CD8-positive, alpha-beta memory T cell (primary cell): ENCODE results near the gene GOLGA6L2. TPM values are rescaled to one million over a fixed set of nuclear protein-coding genes. Genes with fewer than 3 reads are reported as not detected.

Experiments used
- CTCF ChIA-PET: fragments of 350-600 bp; sonication (Branson Sonifier 250); formaldehyde crosslinking; loops from one replicate; lab custom pipeline; 2021; ENCODE audit warnings: antibody characterized with exemption; lab: Charles Lee
- POLR2A ChIA-PET: fragments of 350-600 bp; sonication (Branson Sonifier 250); formaldehyde crosslinking; loops from one replicate; lab custom pipeline; 2021; ENCODE audit warnings: antibody characterized with exemption; lab: Charles Lee
- DNase-seq, 5 donors: peaks; one replicate each; pipeline versions ENCODE4 v3.0.0 to v3.0.0-alpha.2; 2020 to 2022; ENCODE audit warnings: mixed read lengths in 1 of 5
- H3K27ac ChIP-seq: one replicate; pipeline ENCODE4 v1.7.0; 2013; ENCODE audit warnings: low read depth, mild to moderate bottlenecking, low read length, moderate library complexity
- H3K27me3 ChIP-seq: 2 replicates; pipeline ENCODE4 v1.7.0; 2013; ENCODE audit warnings: low read length, mild to moderate bottlenecking; ENCODE audit not compliant: insufficient read depth, poor library complexity, severe bottlenecking
- H3K36me3 ChIP-seq: 2 replicates; pipeline ENCODE4 v1.7.0; 2013; ENCODE audit warnings: mild to moderate bottlenecking, low read length, moderate library complexity; ENCODE audit not compliant: insufficient read depth
- H3K4me1 ChIP-seq: 2 replicates; pipeline ENCODE4 v1.7.0; 2013; ENCODE audit warnings: mild to moderate bottlenecking, low read length, moderate library complexity; ENCODE audit not compliant: insufficient read depth
- H3K4me3 ChIP-seq: 2 replicates; pipeline ENCODE4 v1.7.0; 2013; ENCODE audit warnings: mild to moderate bottlenecking, low read length
- H3K9me3 ChIP-seq: 2 replicates; pipeline ENCODE4 v1.7.0; 2013; ENCODE audit warnings: mild to moderate bottlenecking, low read length
- H3K27ac Mint-ChIP-seq, 8 donors: one replicate each; pipeline ENCODE4 v1.8.0; 2020 to 2021; ENCODE audit warnings: mixed read lengths in 8 of 8, mild to moderate bottlenecking in 6 of 8, inconsistent platforms in 3 of 8, moderate library complexity in 3 of 8
- H3K27me3 Mint-ChIP-seq, 2 donors: one replicate each; pipeline ENCODE4 v1.8.0; 2020 to 2021; ENCODE audit warnings: mixed read lengths in 2 of 2, mild to moderate bottlenecking in 1 of 2, moderate library complexity in 1 of 2
- H3K36me3 Mint-ChIP-seq, 3 donors: one replicate each; pipeline ENCODE4 v1.8.0; 2020 to 2021; ENCODE audit warnings: mixed read lengths in 3 of 3, inconsistent platforms in 1 of 3, mild to moderate bottlenecking in 1 of 3
- H3K4me1 Mint-ChIP-seq, 3 donors: one replicate each; pipeline ENCODE4 v1.8.0; 2020 to 2021; ENCODE audit warnings: mixed read lengths in 3 of 3, inconsistent platforms in 1 of 3, mild to moderate bottlenecking in 1 of 3
- H3K4me3 Mint-ChIP-seq, 7 donors: one replicate each; pipeline ENCODE4 v1.8.0; 2020 to 2021; ENCODE audit warnings: mixed read lengths in 7 of 7, mild to moderate bottlenecking in 6 of 7, moderate library complexity in 4 of 7, inconsistent platforms in 2 of 7
- H3K9me3 Mint-ChIP-seq, 5 donors: one replicate each; pipeline ENCODE4 v1.8.0; 2020 to 2022; ENCODE audit warnings: mixed read lengths in 5 of 5, mild to moderate bottlenecking in 3 of 5, moderate library complexity in 2 of 5, inconsistent platforms in 1 of 5
- polyA plus RNA-seq: library from polyadenylated mRNA; unstranded; fragments of 300-500 nt; fragmentation: Illumina TruSeq; gene quantifications from one replicate; pipeline ENCODE4 v1.2.3, GENCODE V29; 2021
- total RNA-seq, 2 experiments: library from RNA; stranded (reverse); gene quantifications; one replicate each; pipeline ENCODE4 v1.2.3, GENCODE V29; 2021

The GOLGA6L2 gene, protein sequence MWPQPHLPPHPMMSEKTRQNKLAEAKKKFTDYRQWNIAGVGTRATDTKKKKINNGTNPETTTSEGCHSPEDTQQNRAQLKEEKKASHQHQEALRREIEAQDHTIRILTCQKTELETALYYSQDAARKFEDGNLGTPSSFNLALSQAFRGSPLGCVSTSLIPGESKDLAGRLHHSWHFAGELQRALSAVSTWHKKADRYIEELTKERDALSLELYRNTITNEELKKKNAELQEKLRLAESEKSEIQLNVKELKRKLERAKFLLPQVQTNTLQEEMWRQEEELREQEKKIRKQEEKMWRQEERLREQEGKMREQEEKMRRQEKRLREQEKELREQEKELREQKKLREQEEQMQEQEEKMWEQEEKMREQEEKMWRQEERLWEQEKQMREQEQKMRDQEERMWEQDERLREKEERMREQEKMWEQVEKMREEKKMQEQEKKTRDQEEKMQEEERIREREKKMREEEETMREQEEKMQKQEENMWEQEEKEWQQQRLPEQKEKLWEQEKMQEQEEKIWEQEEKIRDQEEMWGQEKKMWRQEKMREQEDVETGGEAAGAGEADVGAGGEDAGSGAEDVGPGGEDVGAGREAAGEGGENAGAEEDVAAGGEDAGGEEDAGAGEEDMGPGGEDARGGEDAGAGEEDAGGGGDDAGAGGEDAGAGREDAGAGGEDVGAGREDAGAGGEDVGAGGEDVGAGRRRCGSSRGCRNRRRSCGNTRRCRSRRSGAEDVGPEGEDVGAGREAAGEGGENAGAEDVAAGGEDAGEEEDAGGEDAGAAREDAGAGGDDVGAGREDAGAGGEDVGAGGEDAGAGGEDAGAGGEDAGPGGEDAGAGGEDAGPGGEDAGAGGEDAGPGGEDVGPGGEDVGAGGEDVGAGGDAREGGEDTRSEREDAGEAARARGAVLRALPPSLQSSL
- total RNA-seq (not detected), polyA plus RNA-seq (not detected)

DNA sequence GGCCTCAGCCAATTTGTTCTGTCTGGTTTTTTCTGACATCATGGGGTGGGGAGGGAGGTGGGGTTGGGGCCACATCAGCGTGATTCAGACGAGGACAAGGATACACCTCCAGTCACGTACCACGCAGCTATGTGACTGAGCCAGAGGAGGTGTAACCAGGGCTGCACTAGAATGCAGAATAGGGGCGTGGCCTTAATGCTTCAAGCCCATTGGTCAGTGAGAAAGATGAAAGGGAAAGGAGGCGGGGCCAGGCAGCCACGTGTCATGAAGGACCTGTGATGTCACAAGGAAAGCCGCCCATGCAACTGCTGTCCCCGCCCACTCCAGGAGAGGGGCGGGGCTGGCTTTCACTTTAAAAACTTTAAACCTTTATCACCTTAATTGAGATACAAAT lies at the start of gene GOLGA6L2:
TSS of gene GOLGA6L2 (minus strand) at position 137 of the 394 bp plus-strand sequence. CDS start at position 75, 62 bp downstream.
- Histone ChIP-seq H3K4me3 (no peak within 1 kb of the TSS), H3K27me3 (no peaks in the 10 kb centered on the region), H3K36me3 (no peaks in the 10 kb centered on the region), H3K27ac (no peak within 1 kb of the TSS), H3K4me1 (no peaks in the 10 kb centered on the region), H3K9me3 (no peaks in the 10 kb centered on the region)
- no peaks in the 10 kb centered on the region for H3K4me1 Mint-ChIP-seq
- H3K36me3 Mint-ChIP-seq, result no peaks in the 10 kb centered on the region
- H3K4me3 Mint-ChIP-seq, result no peak within 1 kb of the TSS
- H3K27ac Mint-ChIP-seq, result no peak within 1 kb of the TSS
- peaks cover 2 to 4% of the 10 kb centered on the region in 2 donors for H3K27me3 Mint-ChIP-seq
- ChIA-PET POLR2A (no interaction called here), CTCF (no interaction called here)
- DNase-seq, result no peak
- H3K9me3 Mint-ChIP-seq, result peaks cover 0 to 11% (median 4%) of the 10 kb centered on the region in 5 donors

DNA sequence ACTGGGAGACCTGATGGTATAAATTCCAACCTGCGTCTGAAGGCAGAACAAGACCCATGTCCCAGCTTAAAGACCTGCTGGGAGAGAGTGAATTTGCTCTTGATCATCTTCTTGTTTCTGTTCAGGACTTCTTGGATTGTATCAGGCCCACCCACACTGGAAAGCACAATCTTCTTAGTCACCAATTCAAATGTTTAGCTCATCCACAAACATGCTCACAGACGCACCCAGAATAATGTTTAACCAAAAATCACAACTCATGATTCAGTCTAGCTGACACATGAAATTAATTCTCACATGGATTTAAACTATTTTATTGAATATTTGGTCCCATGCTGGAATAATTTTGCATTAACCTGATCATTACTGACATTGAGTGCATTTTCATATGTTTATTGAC lies 37.8 kb upstream of the GOLGA6L2 start:
- DNase-seq, result no peak
- H3K4me1 Mint-ChIP-seq, result no peaks in the 10 kb centered on the region
- Histone ChIP-seq H3K36me3 (no peaks in the 10 kb centered on the region), H3K27me3 (no peaks in the 10 kb centered on the region), H3K9me3 (no peaks in the 10 kb centered on the region), H3K4me1 (no peaks in the 10 kb centered on the region), H3K4me3 (no peak overlapping the region), H3K27ac (no peak overlapping the region)
- H3K27me3 Mint-ChIP-seq, result peaks cover 1 to 4% of the 10 kb centered on the region in 2 donors
- no peaks in the 10 kb centered on the region for H3K36me3 Mint-ChIP-seq
- H3K27ac Mint-ChIP-seq, result no peak overlapping the region
- H3K4me3 Mint-ChIP-seq, result no peak overlapping the region
- CTCF ChIA-PET, result no interaction called here
- peaks cover 0 to 6% (median 0%) of the 10 kb centered on the region in 5 donors for H3K9me3 Mint-ChIP-seq
- POLR2A ChIA-PET, result no interaction called here

DNA sequence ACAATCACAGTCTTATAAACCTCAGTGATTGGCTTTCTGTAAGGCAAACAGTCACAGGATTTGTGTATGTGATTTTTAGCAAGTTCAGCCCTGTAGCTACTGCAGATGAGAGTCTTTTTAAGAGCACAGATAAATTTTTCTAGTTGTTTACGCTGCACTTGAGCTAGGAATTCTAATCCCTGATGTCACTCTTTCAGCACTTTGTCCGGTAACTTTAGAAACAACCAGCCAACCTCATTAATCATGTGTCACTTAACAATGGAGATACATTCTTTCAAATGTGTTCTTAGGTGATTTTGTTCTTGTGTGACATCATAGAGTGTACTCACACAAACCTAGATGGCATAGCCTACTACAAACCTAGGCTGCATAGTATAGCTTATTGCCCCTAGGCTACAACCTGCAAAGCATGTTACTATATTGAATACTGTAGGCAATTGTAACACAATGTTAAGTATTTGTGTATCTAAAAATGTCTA lies 36.8 kb upstream of the GOLGA6L2 start:
- ChIA-PET POLR2A (no interaction called here), CTCF (no interaction called here)
- H3K36me3 ChIP-seq, result no peaks in the 10 kb centered on the region
- H3K27me3 Mint-ChIP-seq, result peaks cover 1 to 4% of the 10 kb centered on the region in 2 donors
- H3K36me3 Mint-ChIP-seq, result no peaks in the 10 kb centered on the region
- no peak overlapping the region for H3K4me3 Mint-ChIP-seq
- DNase-seq, result no peak
- H3K4me1 Mint-ChIP-seq, result no peaks in the 10 kb centered on the region
- H3K27me3 ChIP-seq, result no peaks in the 10 kb centered on the region
- no peaks in the 10 kb centered on the region for H3K9me3 ChIP-seq
- no peaks in the 10 kb centered on the region for H3K4me1 ChIP-seq
- no peak overlapping the region for H3K4me3 ChIP-seq
- H3K27ac ChIP-seq, result no peak overlapping the region
- H3K27ac Mint-ChIP-seq, result no peak overlapping the region
- peaks cover 0 to 5% (median 0%) of the 10 kb centered on the region in 5 donors for H3K9me3 Mint-ChIP-seq

DNA sequence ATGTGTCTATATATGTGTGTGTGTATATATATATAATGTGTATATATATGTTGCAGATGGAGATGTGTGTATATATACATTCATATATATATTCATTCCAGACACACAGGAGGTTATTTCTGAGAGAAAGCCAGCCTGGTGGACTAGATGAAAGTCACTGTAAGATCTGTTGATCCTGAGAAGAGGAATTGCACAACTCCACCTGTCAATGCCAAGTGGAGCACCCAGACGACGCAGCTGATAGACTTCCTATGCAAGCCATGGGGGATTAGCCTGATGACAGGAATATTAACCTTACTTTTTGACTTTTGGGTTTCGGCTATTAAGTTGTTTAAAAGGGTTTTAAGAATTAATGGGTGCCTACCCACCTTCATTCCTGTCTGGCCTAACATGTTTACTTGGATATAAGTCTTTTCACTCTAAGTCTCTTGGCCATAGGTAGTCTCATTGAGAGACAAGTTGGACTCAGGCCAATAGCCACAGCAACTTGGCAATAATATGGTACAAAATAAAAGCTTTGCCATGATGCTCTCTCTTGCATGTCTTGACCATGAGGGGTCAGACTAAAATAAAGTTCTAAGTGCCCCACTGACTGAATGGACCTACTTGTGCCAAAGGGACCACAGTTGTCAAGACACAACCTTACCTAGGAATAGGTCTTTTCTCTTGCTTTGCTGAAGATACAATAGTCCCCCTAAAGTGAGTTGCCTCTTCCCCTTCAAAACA lies 35.9 kb upstream of the GOLGA6L2 start:
- Mint-ChIP-seq H3K4me1 (no peaks in the 10 kb centered on the region), H3K27ac (no peak overlapping the region), H3K27me3 (peaks cover 1 to 4% of the 10 kb centered on the region in 2 donors), H3K9me3 (peaks cover 0 to 5% (median 0%) of the 10 kb centered on the region in 5 donors), H3K4me3 (no peak overlapping the region), H3K36me3 (no peaks in the 10 kb centered on the region)
- POLR2A ChIA-PET, result no interaction called here
- CTCF ChIA-PET, result no interaction called here
- Histone ChIP-seq H3K4me1 (no peaks in the 10 kb centered on the region), H3K27ac (no peak overlapping the region), H3K4me3 (no peak overlapping the region), H3K27me3 (no peaks in the 10 kb centered on the region), H3K36me3 (no peaks in the 10 kb centered on the region), H3K9me3 (no peaks in the 10 kb centered on the region)
- no peak for DNase-seq

DNA sequence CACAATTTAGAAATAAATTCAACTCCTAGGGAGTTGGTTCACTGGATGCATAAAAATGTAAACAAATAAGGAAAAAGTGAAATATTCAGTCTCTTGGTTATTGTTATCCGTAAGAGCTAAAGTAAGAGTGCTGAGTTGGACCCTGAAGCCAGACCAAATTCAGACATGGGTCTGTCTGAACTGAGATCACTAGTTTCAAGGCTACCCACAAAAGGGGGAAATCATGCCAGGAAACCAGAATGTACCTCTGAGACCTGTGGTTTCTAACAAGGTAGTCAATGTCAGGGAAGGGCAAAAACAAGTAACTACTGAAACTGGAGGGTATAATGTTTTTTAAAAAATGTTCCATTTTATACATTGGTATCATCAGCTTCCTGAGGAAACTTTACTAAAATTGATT lies 35.2 kb upstream of the GOLGA6L2 start:
- H3K27ac Mint-ChIP-seq, result no peak overlapping the region
- H3K36me3 Mint-ChIP-seq, result no peaks in the 10 kb centered on the region
- peaks cover 4% of the 10 kb centered on the region in 2 donors for H3K27me3 Mint-ChIP-seq
- peaks cover 0 to 4% (median 0%) of the 10 kb centered on the region in 5 donors for H3K9me3 Mint-ChIP-seq
- ChIA-PET POLR2A (no interaction called here), CTCF (interaction anchor here (0.7 kb wide), 1 partner anchor 11 kb away, joined by 4 read pairs; no protein-coding TSS in a partner anchor)
- H3K4me1 Mint-ChIP-seq, result no peaks in the 10 kb centered on the region
- no peak overlapping the region for H3K4me3 Mint-ChIP-seq
- Histone ChIP-seq H3K36me3 (no peaks in the 10 kb centered on the region), H3K4me3 (no peak overlapping the region), H3K27ac (no peak overlapping the region), H3K4me1 (no peaks in the 10 kb centered on the region), H3K9me3 (no peaks in the 10 kb centered on the region), H3K27me3 (no peaks in the 10 kb centered on the region)
- no peak for DNase-seq

DNA sequence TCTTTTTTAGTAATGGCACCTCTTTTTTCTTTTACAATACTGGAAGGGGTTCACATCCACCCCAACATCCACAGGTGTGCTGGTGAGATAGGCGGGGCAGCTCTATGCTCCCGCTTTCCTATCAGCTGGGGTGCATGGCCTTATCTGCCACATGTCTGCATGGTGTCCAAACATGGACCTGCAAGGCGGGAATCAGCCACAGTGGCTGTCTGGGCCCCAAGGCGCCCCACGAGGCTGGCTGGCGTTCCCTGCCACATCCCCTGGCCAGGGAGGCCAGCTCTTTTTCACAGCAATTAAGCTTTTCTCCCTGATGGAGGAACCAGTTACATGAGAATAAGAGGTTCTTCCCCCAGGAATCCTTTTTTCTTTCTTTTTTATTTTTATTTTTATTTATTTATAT lies 30.9 kb upstream of the GOLGA6L2 start:
- Mint-ChIP-seq H3K9me3 (peaks cover 0 to 2% (median 0%) of the 10 kb centered on the region in 5 donors), H3K36me3 (no peaks in the 10 kb centered on the region), H3K27me3 (peaks cover 0 to 3% of the 10 kb centered on the region in 2 donors), H3K27ac (no peak overlapping the region), H3K4me3 (no peak overlapping the region), H3K4me1 (no peaks in the 10 kb centered on the region)
- H3K27me3 ChIP-seq, result no peaks in the 10 kb centered on the region
- no peak overlapping the region for H3K27ac ChIP-seq
- ChIA-PET POLR2A (no interaction called here), CTCF (no interaction called here)
- no peaks in the 10 kb centered on the region for H3K36me3 ChIP-seq
- no peaks in the 10 kb centered on the region for H3K9me3 ChIP-seq
- no peaks in the 10 kb centered on the region for H3K4me1 ChIP-seq
- no peak overlapping the region for H3K4me3 ChIP-seq
- no peak for DNase-seq

DNA sequence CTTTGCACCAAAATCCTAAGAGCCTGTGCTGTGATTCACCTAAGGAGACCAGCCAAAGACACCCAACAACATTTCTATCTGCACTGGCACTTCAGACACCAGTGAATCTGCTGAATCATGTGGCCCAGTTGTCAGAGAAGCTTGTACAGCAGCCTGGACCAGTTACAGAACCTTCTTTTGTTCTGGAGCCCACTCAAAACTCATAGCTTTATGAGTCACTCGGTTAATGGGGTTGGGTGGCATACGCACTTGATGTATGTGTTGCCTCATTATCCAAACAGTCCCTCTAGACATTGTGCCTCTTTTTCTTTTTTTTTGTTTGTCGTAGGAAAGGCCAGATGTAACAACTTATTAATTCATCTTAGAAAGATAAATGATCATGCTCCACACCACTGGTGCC lies 25.6 kb upstream of the GOLGA6L2 start:
- no peaks in the 10 kb centered on the region for H3K9me3 ChIP-seq
- H3K4me3 ChIP-seq, result no peak overlapping the region
- no peaks in the 10 kb centered on the region for H3K4me1 Mint-ChIP-seq
- peaks cover 0 to 2% (median 0%) of the 10 kb centered on the region in 5 donors for H3K9me3 Mint-ChIP-seq
- H3K36me3 ChIP-seq, result no peaks in the 10 kb centered on the region
- no peaks in the 10 kb centered on the region for H3K36me3 Mint-ChIP-seq
- H3K27me3 Mint-ChIP-seq, result peaks cover 1 to 4% of the 10 kb centered on the region in 2 donors
- H3K27ac Mint-ChIP-seq, result no peak overlapping the region
- no peaks in the 10 kb centered on the region for H3K27me3 ChIP-seq
- H3K4me3 Mint-ChIP-seq, result no peak overlapping the region
- ChIA-PET POLR2A (no interaction called here), CTCF (no interaction called here)
- DNase-seq, result no peak
- H3K27ac ChIP-seq, result no peak overlapping the region
- H3K4me1 ChIP-seq, result no peaks in the 10 kb centered on the region
